ENCODE measurements around the gene DNM3.
"Not testable (repeated sequence)": the region's sequence is repeated elsewhere in the genome, so short reads cannot be mapped to it uniquely, and the experiment has no call there.

DNM3 gene

GRCh38 chr1:172344444-172344843 lies 503.1 kb downstream of the DNM3 start:
- DNase-seq: no peak

GRCh38 chr1:172345077-172345476 lies 503.8 kb downstream of the DNM3 start:
- no peak for DNase-seq

GRCh38 chr1:172347416-172347815 lies 506.1 kb downstream of the DNM3 start:
- no peak for DNase-seq

GRCh38 chr1:172350856-172351255 lies 509.6 kb downstream of the DNM3 start:
- no peak for DNase-seq

GRCh38 chr1:172351346-172351745 lies 510.0 kb downstream of the DNM3 start:
- no peak for DNase-seq

GRCh38 chr1:172351754-172352161 lies 510.5 kb downstream of the DNM3 start:
- DNase-seq: no peak

- DNase-seq: no peak
These were observed 511.1 kb downstream of the DNM3 start for GRCh38 chr1:172352435-172352834.

GRCh38 chr1:172354291-172355274 lies 513.3 kb downstream of the DNM3 start:
- DNase-seq: no peak

GRCh38 chr1:172356620-172357019 lies 515.3 kb downstream of the DNM3 start:
- no peak for DNase-seq

GRCh38 chr1:172357753-172358385 lies 516.6 kb downstream of the DNM3 start:
- no peak for DNase-seq

GRCh38 chr1:172359491-172359999 lies 518.2 kb downstream of the DNM3 start:
- no peak for DNase-seq

GRCh38 chr1:172360511-172360910 lies 519.2 kb downstream of the DNM3 start:
- no peak for DNase-seq

GRCh38 chr1:172360985-172361384 lies 519.7 kb downstream of the DNM3 start:
- DNase-seq: no peak

- no peak for DNase-seq
These were observed 522.6 kb downstream of the DNM3 start for GRCh38 chr1:172363852-172364251.

GRCh38 chr1:172371646-172372045 lies 530.3 kb downstream of the DNM3 start:
- DNase-seq: not testable (repeated sequence)

GRCh38 chr1:172373864-172374263 lies 532.6 kb downstream of the DNM3 start:
- DNase-seq: no peak

- no peak for DNase-seq
These were observed 533.9 kb downstream of the DNM3 start for GRCh38 chr1:172375211-172375631.

GRCh38 chr1:172376431-172376830 lies 535.1 kb downstream of the DNM3 start:
- no peak for DNase-seq

- no peak for DNase-seq
These were observed 536.3 kb downstream of the DNM3 start for GRCh38 chr1:172377565-172377964.

- DNase-seq: no peak
These were observed 536.9 kb downstream of the DNM3 start for GRCh38 chr1:172378109-172378760.

- peak; percentile 28 for DNase-seq
These were observed 539.3 kb downstream of the DNM3 start for GRCh38 chr1:172380441-172381244.

- no peak for DNase-seq
These were observed 540.6 kb downstream of the DNM3 start for GRCh38 chr1:172381946-172382345.

All from stimulated activated CD4-positive, alpha-beta T cell treated with anti-CD3 and anti-CD28 coated beads, Interleukin-15, amount 100 ng/mL, for 24 hours (primary cell).